GM18519 (cell line): ENCODE results near the gene SEL1L.
"Not testable (repeated sequence)": the region's sequence is repeated elsewhere in the genome, so short reads cannot be mapped to it uniquely, and the experiment has no call there.

Experiments
- ATAC-seq: cut with Tn5 transposase; IDR thresholded peaks from one replicate; pipeline ENCODE4 v1.9.1; 2021; ENCODE audit warnings: mild to moderate bottlenecking, moderate library complexity; ENCODE audit not compliant: unreplicated experiment, low FRiP score

Gene SEL1L

GRCh38 chr14:81450976-81451375, 82.7 kb downstream of the SEL1L start:
- no peak for ATAC-seq

GRCh38 chr14:81450100-81450531, 83.5 kb downstream of the SEL1L start:
- no peak for ATAC-seq

GRCh38 chr14:81449576-81449975, 84.1 kb downstream of the SEL1L start:
- no peak for ATAC-seq

GRCh38 chr14:81449114-81449513, 84.5 kb downstream of the SEL1L start:
- no peak for ATAC-seq

GRCh38 chr14:81447021-81447764, 86.5 kb downstream of the SEL1L start:
- ATAC-seq: no peak

- no peak for ATAC-seq
Observed at GRCh38 chr14:81446279-81447007, 87.2 kb downstream of the SEL1L start.

GRCh38 chr14:81441626-81442134, 92.0 kb downstream of the SEL1L start:
- no peak for ATAC-seq

GRCh38 chr14:81440041-81440440, 93.6 kb downstream of the SEL1L start:
- ATAC-seq: no peak

GRCh38 chr14:81437244-81437643, 96.4 kb downstream of the SEL1L start:
- no peak for ATAC-seq

GRCh38 chr14:81436296-81437138, 97.1 kb downstream of the SEL1L start:
- peak; percentile 78 for ATAC-seq

GRCh38 chr14:81435391-81436295, 98.0 kb downstream of the SEL1L start:
- peak; percentile 8 for ATAC-seq

- no peak for ATAC-seq
Observed at GRCh38 chr14:81435048-81435390, 98.6 kb downstream of the SEL1L start.

GRCh38 chr14:81434230-81434629, 99.4 kb downstream of the SEL1L start:
- ATAC-seq: no peak

- ATAC-seq: no peak
Observed at GRCh38 chr14:81433378-81433777, 100.3 kb downstream of the SEL1L start.

GRCh38 chr14:81432219-81432661, 101.4 kb downstream of the SEL1L start:
- no peak for ATAC-seq

GRCh38 chr14:81430235-81430634, 103.4 kb downstream of the SEL1L start:
- ATAC-seq: no peak

- ATAC-seq: not testable (repeated sequence)
Observed at GRCh38 chr14:81429749-81430148, 103.9 kb downstream of the SEL1L start.

- no peak for ATAC-seq
Observed at GRCh38 chr14:81429028-81429427, 104.6 kb downstream of the SEL1L start.

- ATAC-seq: no peak
Observed at GRCh38 chr14:81427348-81428058, 106.2 kb downstream of the SEL1L start.
